Measurements from ENCODE around the gene LIMS2.

GRCh38 chr2:127622561-127623387 is 52.6 kb downstream of the LIMS2 start:
- TF ChIP-seq ZFP69B (tag by site-specific recombination; IDR thresholded peaks at IDR 0.05) (no peak), YY1 (tag by site-specific recombination; IDR thresholded peaks at IDR 0.05) (no peak), ZNF274 (IDR thresholded peaks at IDR 0.05; ENCODE audit: low read length) (no peak), ZNF274 (tag by site-specific recombination; IDR thresholded peaks at IDR 0.05; ENCODE audit: borderline replicate concordance) (no peak), ZNF169 (tag by site-specific recombination; IDR thresholded peaks at IDR 0.05) (no peak), ZIC2 (tag by site-specific recombination; IDR thresholded peaks at IDR 0.05) (no peak)

Measured in HEK293 (cell line).